ENCODE results near the gene PDCD6IP. TPM values are rescaled to one million over a fixed set of nuclear protein-coding genes. Genes with fewer than 3 reads are reported as not detected.

Gene PDCD6IP
- total RNA-seq, 1 experiment from 2014 or later, result 266 TPM

GRCh38 chr3:33889394-33890039 is 91.1 kb downstream of the PDCD6IP start:
- intact Hi-C loops (cut with micrococcal nuclease), result no loop called here
- H4K20me1 ChIP-seq (ENCODE audit: low read length), result no peaks in the 10 kb centered on the region
- ATAC-seq, result no peak

GRCh38 chr3:33892655-33893054 is 94.2 kb downstream of the PDCD6IP start:
- Histone ChIP-seq H3K9me2 (replicated peaks; ENCODE audit: low read length) (no peaks in the 10 kb centered on the region), H4K20me1 (ENCODE audit: low read length) (no peaks in the 10 kb centered on the region), H2AFZ (ENCODE audit: low read length) (no peak overlapping the region), H3K27me3 (ENCODE audit: low read length) (peaks cover 12% of the 10 kb centered on the region; the same call in 1 of the 2 replicates), H3K4me2 (ENCODE audit: low read length) (no peak overlapping the region), H3K9me3 (ENCODE audit: low read length) (no peaks in the 10 kb centered on the region), H3K9ac (ENCODE audit: low read length) (no peak overlapping the region), H3K4me3 (ENCODE audit: low read length) (no peak overlapping the region), H3K4me1 (ENCODE audit: insufficient read depth, low read length) (no peaks in the 10 kb centered on the region), H3F3A (ENCODE audit: low read length, unreplicated experiment) (no peaks in the 10 kb centered on the region), H3K27ac (ENCODE audit: low read length) (no peak overlapping the region), H3K36me3 (ENCODE audit: low read depth, low read length) (no peaks in the 10 kb centered on the region), H3K79me2 (ENCODE audit: low read length) (no peaks in the 10 kb centered on the region)
- intact Hi-C loops (cut with micrococcal nuclease), result no loop called here
- ATAC-seq (no peak), DNase-seq (no peak)
- TF ChIP-seq, protein P1, sequence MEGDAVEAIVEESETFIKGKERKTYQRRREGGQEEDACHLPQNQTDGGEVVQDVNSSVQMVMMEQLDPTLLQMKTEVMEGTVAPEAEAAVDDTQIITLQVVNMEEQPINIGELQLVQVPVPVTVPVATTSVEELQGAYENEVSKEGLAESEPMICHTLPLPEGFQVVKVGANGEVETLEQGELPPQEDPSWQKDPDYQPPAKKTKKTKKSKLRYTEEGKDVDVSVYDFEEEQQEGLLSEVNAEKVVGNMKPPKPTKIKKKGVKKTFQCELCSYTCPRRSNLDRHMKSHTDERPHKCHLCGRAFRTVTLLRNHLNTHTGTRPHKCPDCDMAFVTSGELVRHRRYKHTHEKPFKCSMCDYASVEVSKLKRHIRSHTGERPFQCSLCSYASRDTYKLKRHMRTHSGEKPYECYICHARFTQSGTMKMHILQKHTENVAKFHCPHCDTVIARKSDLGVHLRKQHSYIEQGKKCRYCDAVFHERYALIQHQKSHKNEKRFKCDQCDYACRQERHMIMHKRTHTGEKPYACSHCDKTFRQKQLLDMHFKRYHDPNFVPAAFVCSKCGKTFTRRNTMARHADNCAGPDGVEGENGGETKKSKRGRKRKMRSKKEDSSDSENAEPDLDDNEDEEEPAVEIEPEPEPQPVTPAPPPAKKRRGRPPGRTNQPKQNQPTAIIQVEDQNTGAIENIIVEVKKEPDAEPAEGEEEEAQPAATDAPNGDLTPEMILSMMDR (conservative IDR thresholded peaks at IDR 0.05; ENCODE audit: low read depth, low read length), result no peak
- TF ChIP-seq EZH2phosphoT487 (IDR thresholded peaks at IDR 0.05; ENCODE audit: borderline replicate concordance, low read length) (no peak), EZH2 (IDR thresholded peaks at IDR 0.05; ENCODE audit: low read length, unreplicated experiment) (no peak)
- POLR2A ChIA-PET (ENCODE audit: unreplicated experiment), result no interaction called here
- CTCF ChIA-PET, result no interaction called here
- BruUV-seq (replicated peaks), result no TSS peak

More at GRCh38 chr3:33889394-33890039, 91.1 kb downstream of the PDCD6IP start:
- POLR2A ChIA-PET (ENCODE audit: unreplicated experiment), result interaction anchor here (0.5 kb wide), 1 partner anchor 794 kb away, joined by 4 read pairs; no protein-coding TSS in a partner anchor
- Histone ChIP-seq H3K36me3 (ENCODE audit: low read depth, low read length) (no peaks in the 10 kb centered on the region), H3K9me3 (ENCODE audit: low read length) (no peaks in the 10 kb centered on the region), H3K4me2 (ENCODE audit: low read length) (no peak overlapping the region), H2AFZ (ENCODE audit: low read length) (no peak overlapping the region), H3K4me1 (ENCODE audit: insufficient read depth, low read length) (no peaks in the 10 kb centered on the region), H3K27ac (ENCODE audit: low read length) (no peak overlapping the region), H3K4me3 (ENCODE audit: low read length) (no peak overlapping the region), H3F3A (ENCODE audit: low read length, unreplicated experiment) (no peaks in the 10 kb centered on the region), H3K9ac (ENCODE audit: low read length) (no peak overlapping the region), H3K27me3 (ENCODE audit: low read length) (peaks cover 10% of the 10 kb centered on the region; the same call in 1 of the 2 replicates), H3K79me2 (ENCODE audit: low read length) (no peaks in the 10 kb centered on the region), H3K9me2 (replicated peaks; ENCODE audit: low read length) (no peaks in the 10 kb centered on the region)
- CTCF ChIA-PET, result no interaction called here
- no TSS peak for BruUV-seq (replicated peaks)
- TF ChIP-seq, protein P1 (conservative IDR thresholded peaks at IDR 0.05; ENCODE audit: low read depth, low read length), result no peak
- TF ChIP-seq EZH2phosphoT487 (IDR thresholded peaks at IDR 0.05; ENCODE audit: borderline replicate concordance, low read length), result no peak
- TF ChIP-seq EZH2 (IDR thresholded peaks at IDR 0.05; ENCODE audit: low read length, unreplicated experiment), result no peak
- no peak for DNase-seq

GRCh38 chr3:33895658-33896057 is 97.2 kb downstream of the PDCD6IP start:
- no peaks in the 10 kb centered on the region for H3K36me3 ChIP-seq (ENCODE audit: low read depth, low read length)
- no peak overlapping the region for H3K9ac ChIP-seq (ENCODE audit: low read length)
- BruUV-seq (replicated peaks), result no TSS peak
- H3K9me2 ChIP-seq (replicated peaks; ENCODE audit: low read length), result no peaks in the 10 kb centered on the region
- no peaks in the 10 kb centered on the region for H4K20me1 ChIP-seq (ENCODE audit: low read length)
- H3K4me2 ChIP-seq (ENCODE audit: low read length), result no peak overlapping the region
- H3K9me3 ChIP-seq (ENCODE audit: low read length), result no peaks in the 10 kb centered on the region
- H2AFZ ChIP-seq (ENCODE audit: low read length), result no peak overlapping the region
- DNase-seq (no peak), ATAC-seq (no peak)
- no peak overlapping the region for H3K4me3 ChIP-seq (ENCODE audit: low read length)
- peaks cover 12% of the 10 kb centered on the region; the same call in 1 of the 2 replicates for H3K27me3 ChIP-seq (ENCODE audit: low read length)
- intact Hi-C loops (cut with micrococcal nuclease), result no loop called here
- no peaks in the 10 kb centered on the region for H3K4me1 ChIP-seq (ENCODE audit: insufficient read depth, low read length)
- TF ChIP-seq, protein P1 (conservative IDR thresholded peaks at IDR 0.05; ENCODE audit: low read depth, low read length), result no peak
- TF ChIP-seq EZH2phosphoT487 (IDR thresholded peaks at IDR 0.05; ENCODE audit: borderline replicate concordance, low read length) (no peak), EZH2 (IDR thresholded peaks at IDR 0.05; ENCODE audit: low read length, unreplicated experiment) (no peak)
- CTCF ChIA-PET, result no interaction called here
- H3F3A ChIP-seq (ENCODE audit: low read length, unreplicated experiment), result no peaks in the 10 kb centered on the region
- POLR2A ChIA-PET (ENCODE audit: unreplicated experiment), result interaction anchor here (0.6 kb wide), 1 partner anchor 70 kb away, joined by 4 read pairs; no protein-coding TSS in a partner anchor
- no peak overlapping the region for H3K27ac ChIP-seq (ENCODE audit: low read length)
- no peaks in the 10 kb centered on the region for H3K79me2 ChIP-seq (ENCODE audit: low read length)
